Hepatocyte (in vitro differentiated cells): ENCODE results near the gene STAT5B. TPM values are rescaled to one million over a fixed set of nuclear protein-coding genes. Genes with fewer than 3 reads are reported as not detected.
"Not testable (repeated sequence)": the region's sequence is repeated elsewhere in the genome, so short reads cannot be mapped to it uniquely, and the experiment has no call there.

Source experiments
- DNase-seq: peaks from one replicate; pipeline ENCODE4 v3.0.0-alpha.2; 2016; ENCODE audit warnings: low spot score
- H2AFZ ChIP-seq: fragments of 200-600 bp; sonication (generic); 2 replicates; pipeline ENCODE4 v1.6.0; 2016; ENCODE audit warnings: antibody characterized with exemption, mild to moderate bottlenecking
- H3K27ac ChIP-seq: fragments of 200-600 bp; sonication (generic); 2 replicates; pipeline ENCODE4 v1.5.1; 2016; ENCODE audit warnings: mild to moderate bottlenecking
- H3K27me3 ChIP-seq: fragments of 200-600 bp; sonication (generic); 2 replicates; pipeline ENCODE4 v1.6.1; 2016
- H3K36me3 ChIP-seq: fragments of 200-600 bp; sonication (generic); replicated peaks from 2 replicates; pipeline ENCODE4 v1.5.1; 2016; ENCODE audit warnings: low read depth; ENCODE audit not compliant: insufficient read depth
- H3K4me1 ChIP-seq: fragments of 200-600 bp; sonication (generic); 2 replicates; pipeline ENCODE4 v1.5.1; 2016; ENCODE audit warnings: mild to moderate bottlenecking, moderate library complexity; ENCODE audit not compliant: insufficient read depth
- H3K4me2 ChIP-seq: fragments of 200-600 bp; sonication (generic); 2 replicates; pipeline ENCODE4 v1.6.0; 2016
- H3K4me3 ChIP-seq: fragments of 200-600 bp; sonication (generic); 2 replicates; pipeline ENCODE4 v1.5.1; 2016; ENCODE audit warnings: mild to moderate bottlenecking
- H3K79me2 ChIP-seq: fragments of 200-600 bp; sonication (generic); 2 replicates; pipeline ENCODE4 v1.6.0; 2017; ENCODE audit warnings: mild to moderate bottlenecking
- H3K9me2 ChIP-seq: fragments of 200-600 bp; sonication (generic); replicated peaks from 2 replicates; pipeline ENCODE4 v1.6.0; 2017; ENCODE audit warnings: mild to moderate bottlenecking; ENCODE audit not compliant: insufficient read depth
- H3K9me3 ChIP-seq: fragments of 200-600 bp; sonication (generic); 2 replicates; pipeline ENCODE4 v1.5.1; 2016; ENCODE audit warnings: low read depth, mild to moderate bottlenecking
- H4K20me1 ChIP-seq: fragments of 200-600 bp; sonication (generic); 2 replicates; pipeline ENCODE4 v1.6.0; 2016; ENCODE audit warnings: mild to moderate bottlenecking; ENCODE audit not compliant: insufficient read depth, poor library complexity, severe bottlenecking
- CTCF ChIP-seq: fragments of 200-600 bp; sonication (generic); IDR thresholded peaks from 2 replicates; pipeline ENCODE4 v1.5.1; 2016; ENCODE audit warnings: antibody characterized with exemption, mild to moderate bottlenecking; ENCODE audit not compliant: poor library complexity
- EZH2 ChIP-seq: fragments of 200-600 bp; sonication (generic); IDR thresholded peaks from 2 replicates; pipeline ENCODE4 v1.6.1; 2016; ENCODE audit warnings: antibody characterized with exemption, mild to moderate bottlenecking, borderline replicate concordance
- EZH2phosphoT487 ChIP-seq: fragments of 200-600 bp; sonication (generic); IDR thresholded peaks from one replicate; pipeline ENCODE4 v1.6.1; 2018; ENCODE audit warnings: antibody characterized with exemption, mild to moderate bottlenecking, low read depth, moderate library complexity; ENCODE audit not compliant: unreplicated experiment, severe bottlenecking
- WGBS: methylation state at CpG from one replicate; pipeline ENCODE4 v1.1.6; 2016; ENCODE audit warnings: low lambda C conversion rate; ENCODE audit errors: missing lambda C conversion rate; 5-methylcytosine and 5-hydroxymethylcytosine counted together
- polyA plus RNA-seq: library from polyadenylated mRNA; unstranded; fragments of >200 nt; fragmentation: Nextera tagmentation; extraction: Ambion mirVana; gene quantifications from 2 replicates; pipeline ENCODE4 v1.2.1, GENCODE V29; 2016
- total RNA-seq: library from RNA; depleted of rRNA; stranded (reverse); fragments of >200 nt; gene quantifications from 2 replicates; pipeline ENCODE4 v1.2.3, GENCODE V29; 2014

The STAT5B gene
- total and polyA plus RNA-seq, 2 experiments from 2014 or later, result 25.7 to 26.0 TPM

- no peaks in the 10 kb centered on the region for H3K9me3 ChIP-seq
- no peaks in the 10 kb centered on the region for H3K36me3 ChIP-seq
- no peaks in the 10 kb centered on the region for H3K4me1 ChIP-seq
- no peak overlapping the region for H3K4me3 ChIP-seq
- no peak overlapping the region for H2AFZ ChIP-seq
- peak; percentile 99 for TF ChIP-seq CTCF
- TF ChIP-seq EZH2phosphoT487, result no peak
- TF ChIP-seq EZH2, result no peak
- no peaks in the 10 kb centered on the region for H4K20me1 ChIP-seq
- DNase-seq, result peak; percentile 96
- H3K79me2 ChIP-seq, result peaks cover 9% of the 10 kb centered on the region
- no peak overlapping the region for H3K4me2 ChIP-seq
- H3K9me2 ChIP-seq, result no peaks in the 10 kb centered on the region
- H3K27me3 ChIP-seq, result no peaks in the 10 kb centered on the region
- WGBS, result 46% methylated on average over 10 of the region's 10 CpGs
- no peak overlapping the region for H3K27ac ChIP-seq
These were observed 46.4 kb upstream of the STAT5B start for GRCh38 chr17:42322382-42323267.

GRCh38 chr17:42321555-42321954 lies 45.4 kb upstream of the STAT5B start:
- Histone ChIP-seq H2AFZ (no peak overlapping the region), H3K4me2 (no peak overlapping the region), H3K4me3 (no peak overlapping the region), H3K36me3 (no peaks in the 10 kb centered on the region), H3K9me3 (no peaks in the 10 kb centered on the region), H3K4me1 (no peaks in the 10 kb centered on the region), H3K79me2 (peaks cover 11% of the 10 kb centered on the region), H3K27ac (no peak overlapping the region), H4K20me1 (no peaks in the 10 kb centered on the region), H3K27me3 (no peaks in the 10 kb centered on the region), H3K9me2 (no peaks in the 10 kb centered on the region)
- 97% methylated on average over 4 of the region's 4 CpGs for WGBS
- DNase-seq, result no peak
- no peak for TF ChIP-seq CTCF
- no peak for TF ChIP-seq EZH2phosphoT487
- no peak for TF ChIP-seq EZH2

- not testable (repeated sequence) for H3K4me2 ChIP-seq, H3K27me3 ChIP-seq, DNase-seq, H3K9me2 ChIP-seq, H2AFZ ChIP-seq, H3K9me3 ChIP-seq, H4K20me1 ChIP-seq, H3K4me3 ChIP-seq, H3K36me3 ChIP-seq
- peaks cover 13% of the 10 kb centered on the region for H3K79me2 ChIP-seq
- H3K4me1 ChIP-seq, result peaks cover 22% of the 10 kb centered on the region
- 98% methylated on average over 6 of the region's 6 CpGs for WGBS
- peak overlapping the region; percentile 10 for H3K27ac ChIP-seq
These were observed 41.8 kb upstream of the STAT5B start for GRCh38 chr17:42317967-42318366.

GRCh38 chr17:42317266-42317845 lies 41.2 kb upstream of the STAT5B start:
- Histone ChIP-seq H3K36me3 (no peaks in the 10 kb centered on the region), H2AFZ (no peak overlapping the region), H4K20me1 (no peaks in the 10 kb centered on the region), H3K27ac (peak overlapping the region; percentile 31), H3K9me2 (no peaks in the 10 kb centered on the region), H3K9me3 (no peaks in the 10 kb centered on the region), H3K4me1 (peaks cover 28% of the 10 kb centered on the region), H3K4me2 (no peak overlapping the region), H3K4me3 (no peak overlapping the region), H3K27me3 (no peaks in the 10 kb centered on the region), H3K79me2 (peaks cover 13% of the 10 kb centered on the region)
- WGBS, result 63% methylated on average over 5 of the region's 5 CpGs
- DNase-seq, result peak; percentile 33
- TF ChIP-seq CTCF (no peak), EZH2 (no peak), EZH2phosphoT487 (no peak)
